Stomach (tissue), 9 donors: Measurements from ENCODE around the gene LTF. TPM values are rescaled to one million over a fixed set of nuclear protein-coding genes. Genes with fewer than 3 reads are reported as not detected.

Experiments
- DNase-seq, 2 donors: peaks; one replicate each; pipeline versions ENCODE4 v3.0.0 to v3.0.0-alpha.2; 2013 to 2019
- H3K27ac ChIP-seq, 5 donors: fragments of 200-600 bp in 4 of 5; sonication (generic) in 4 of 5; one replicate each; pipeline ENCODE4 v1.5.1; 2013 to 2019; ENCODE audit warnings: mild to moderate bottlenecking in 1 of 5, moderate library complexity in 1 of 5
- H3K27me3 ChIP-seq, 3 donors: fragments of 200-600 bp; sonication (generic); one replicate each; pipeline ENCODE4 v1.5.1; 2017 to 2019; ENCODE audit warnings: mixed run types in 1 of 3
- H3K36me3 ChIP-seq, 4 donors: fragments of 200-600 bp; sonication (generic); 1 replicate in 3 of 4; 2 replicates in 1 of 4; pipeline ENCODE4 v1.5.1; 2016 to 2019
- H3K4me1 ChIP-seq, 4 donors: fragments of 200-600 bp; sonication (generic); one replicate each; pipeline ENCODE4 v1.5.1; 2016 to 2019
- H3K4me3 ChIP-seq, 4 donors: fragments of 200-600 bp; sonication (generic) in 3 of 4; one replicate each; pipeline ENCODE4 v1.5.1; 2016 to 2019; ENCODE audit warnings: mild to moderate bottlenecking in 1 of 4
- H3K9me3 ChIP-seq, 4 donors: fragments of 200-600 bp; sonication (generic); one replicate each; pipeline ENCODE4 v1.5.1; 2016 to 2019
- EP300 ChIP-seq: sonication (generic); formaldehyde crosslinking; IDR thresholded peaks from one replicate; pipeline ENCODE4 v1.6.1; 2017; ENCODE audit warnings: antibody characterized with exemption
- POLR2A ChIP-seq, 4 donors: fragments of 450-650 bp; IDR thresholded peaks; one replicate each; pipeline ENCODE4 v1.6.1; 2016; ENCODE audit warnings: antibody characterized with exemption in 4 of 4, control low read depth in 2 of 4, mild to moderate bottlenecking in 1 of 4, moderate library complexity in 1 of 4
- POLR2AphosphoS5 ChIP-seq, 3 donors: sonication (generic); formaldehyde crosslinking; IDR thresholded peaks; one replicate each; pipeline ENCODE4 v1.6.1; 2016; ENCODE audit warnings: antibody characterized with exemption in 3 of 3
- WGBS, 5 donors: extraction: QIAGEN DNeasy Blood & Tissue Kit in 3 of 5; methylation state at CpG; one replicate each; pipeline versions ENCODE4 v1.1.5 to v1.1.7; 2013 to 2018; 5-methylcytosine and 5-hydroxymethylcytosine counted together
- intact Hi-C: fragments of 100-400 bp; cut with DNase I; formaldehyde crosslinking; loops from one replicate; pipeline ENCODE4 v1.15.1; 2023; ENCODE audit warnings: low total_unique reads
- polyA plus RNA-seq, 3 donors: library from polyadenylated mRNA; stranded (reverse); fragments of 200-250 nt; gene quantifications; one replicate each; pipeline ENCODE4 v1.2.3, GENCODE V29; 2013
- total RNA-seq, 5 donors: library from RNA; depleted of rRNA; stranded (reverse); fragments of >200 nt; gene quantifications; one replicate each; pipeline versions ENCODE4 v1.1.0 to v1.2.3, GENCODE V29; 2014 to 2016
- TF ChIP-seq, protein P1 (sequence below), 7 experiments: fragments of 450-650 bp in 4 of 7; fragments of 200-600 bp in 3 of 7; sonication (generic) in 3 of 7; IDR thresholded peaks; one replicate each; pipeline ENCODE4 v1.5.1; 2016 to 2019; ENCODE audit warnings: antibody characterized with exemption in 7 of 7, control low read depth in 2 of 7, mild to moderate bottlenecking in 1 of 7
- donor health status: healthy with polysubstance abuse.
- donor health status: Bipolar disorder and iron deficiency.
- donor health status: healthy.

The LTF gene
- total and polyA plus RNA-seq, 8 donors: 0.58 to 1,112 (median 106) TPM

DNA sequence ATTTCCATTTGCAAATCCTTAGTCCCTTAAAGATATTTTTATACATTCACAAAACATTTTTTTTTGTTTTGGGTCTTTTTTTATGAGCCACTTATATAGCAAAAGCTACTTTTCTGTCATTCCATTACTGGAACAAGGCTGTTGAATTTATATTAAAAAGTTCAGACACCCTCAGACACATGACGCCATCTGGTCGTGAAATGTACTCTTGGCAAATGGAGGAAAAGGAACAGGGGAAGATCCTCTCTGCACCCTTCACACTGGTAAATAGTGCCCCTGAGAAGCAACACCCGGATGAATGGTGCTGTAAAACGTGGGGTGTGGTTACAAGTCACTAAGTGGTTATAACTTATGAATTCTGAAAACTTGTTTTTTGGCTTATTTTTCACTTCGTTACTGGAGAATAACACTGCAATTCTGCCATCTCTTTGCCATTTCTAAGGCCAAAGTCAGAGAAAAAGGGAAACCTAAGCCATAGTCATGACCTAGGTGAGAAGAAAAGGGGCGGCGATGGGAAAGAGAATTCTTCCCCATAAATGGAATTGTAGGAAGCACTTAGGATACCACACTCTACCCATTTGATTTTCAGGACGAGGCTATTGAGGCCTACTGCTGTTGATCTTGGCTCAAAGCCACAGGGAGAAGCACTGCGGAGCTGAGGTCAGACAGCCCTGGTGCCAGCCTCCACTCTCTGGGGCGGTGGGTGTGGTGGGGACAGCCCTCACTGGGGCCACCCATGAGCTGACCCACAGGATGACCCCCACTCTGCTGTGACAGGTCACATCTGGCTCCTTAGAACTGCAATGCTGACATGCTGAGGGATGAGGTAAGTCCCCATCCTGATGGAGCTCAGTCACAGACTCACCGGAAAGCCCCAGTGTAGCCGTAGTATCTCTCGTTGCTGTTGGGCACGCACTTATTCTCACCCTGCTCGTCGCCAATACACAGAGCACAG is 21.9 kb downstream of the LTF start:
- intact Hi-C loops: no loop called here
- 52 to 76% (median 64%) methylated on average over 16 of the region's 16 CpGs for WGBS, 5 donors
- H3K36me3 ChIP-seq: peaks cover 0 to 35% (median 16%) of the 10 kb centered on the region in 4 donors
- H3K4me3 ChIP-seq: no peak overlapping the region
- H3K9me3 ChIP-seq: no peaks in the 10 kb centered on the region
- no peaks in the 10 kb centered on the region for H3K27me3 ChIP-seq
- peak in 1 of 2 donors; percentile 56 for DNase-seq
- TF ChIP-seq EP300: no peak
- TF ChIP-seq, protein P1, sequence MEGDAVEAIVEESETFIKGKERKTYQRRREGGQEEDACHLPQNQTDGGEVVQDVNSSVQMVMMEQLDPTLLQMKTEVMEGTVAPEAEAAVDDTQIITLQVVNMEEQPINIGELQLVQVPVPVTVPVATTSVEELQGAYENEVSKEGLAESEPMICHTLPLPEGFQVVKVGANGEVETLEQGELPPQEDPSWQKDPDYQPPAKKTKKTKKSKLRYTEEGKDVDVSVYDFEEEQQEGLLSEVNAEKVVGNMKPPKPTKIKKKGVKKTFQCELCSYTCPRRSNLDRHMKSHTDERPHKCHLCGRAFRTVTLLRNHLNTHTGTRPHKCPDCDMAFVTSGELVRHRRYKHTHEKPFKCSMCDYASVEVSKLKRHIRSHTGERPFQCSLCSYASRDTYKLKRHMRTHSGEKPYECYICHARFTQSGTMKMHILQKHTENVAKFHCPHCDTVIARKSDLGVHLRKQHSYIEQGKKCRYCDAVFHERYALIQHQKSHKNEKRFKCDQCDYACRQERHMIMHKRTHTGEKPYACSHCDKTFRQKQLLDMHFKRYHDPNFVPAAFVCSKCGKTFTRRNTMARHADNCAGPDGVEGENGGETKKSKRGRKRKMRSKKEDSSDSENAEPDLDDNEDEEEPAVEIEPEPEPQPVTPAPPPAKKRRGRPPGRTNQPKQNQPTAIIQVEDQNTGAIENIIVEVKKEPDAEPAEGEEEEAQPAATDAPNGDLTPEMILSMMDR (IDR thresholded peaks at IDR 0.05): peak in 5 of 7 experiments; percentile 31 to 78 (median 70)
- no peaks in the 10 kb centered on the region for H3K4me1 ChIP-seq
- peak overlapping the region in 1 of 5 donors; percentile 6 for H3K27ac ChIP-seq

DNA sequence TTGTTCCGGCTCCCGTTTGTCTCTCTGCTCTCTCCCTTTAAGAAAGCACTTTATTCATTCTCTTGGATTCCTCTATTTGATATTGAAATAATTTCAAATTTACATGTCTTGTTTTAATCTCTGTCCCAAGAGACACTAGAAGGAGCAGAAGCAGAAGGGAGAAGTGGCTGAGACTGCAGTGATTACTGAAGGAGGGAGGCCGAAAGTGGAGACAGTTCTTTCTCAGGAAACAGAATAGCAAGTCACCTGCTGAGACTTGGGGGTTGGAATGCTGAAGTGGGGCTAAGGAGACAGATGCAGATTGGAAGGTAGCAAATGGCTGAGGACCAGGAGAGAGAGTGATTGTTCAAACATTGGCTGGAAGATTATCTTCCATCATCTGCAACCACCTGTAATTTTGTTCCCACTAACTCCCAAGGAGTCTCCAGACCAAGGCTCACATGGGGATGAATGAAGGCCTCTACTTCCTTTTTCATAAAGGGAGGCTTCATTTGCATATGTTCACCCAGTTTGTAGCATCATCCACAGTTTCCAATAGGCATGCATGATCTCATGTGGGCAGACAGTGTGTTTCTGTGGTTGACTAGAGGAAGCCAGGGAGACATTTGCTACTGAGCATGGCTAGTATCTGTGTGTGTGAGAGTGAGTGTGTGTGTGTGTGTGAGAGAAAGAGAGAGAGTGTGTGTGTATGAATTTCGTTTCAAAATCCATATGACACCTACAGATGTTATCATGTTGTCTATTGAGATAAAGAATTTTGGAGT is 24.0 kb downstream of the LTF start:
- TF ChIP-seq POLR2AphosphoS5 (IDR thresholded peaks at IDR 0.05) (no peak), POLR2A (IDR thresholded peaks at IDR 0.05) (no peak), EP300 (no peak)
- TF ChIP-seq, protein P1 (IDR thresholded peaks at IDR 0.05): no peak
- DNase-seq: peak in 1 of 2 donors; percentile 39
- Histone ChIP-seq H3K9me3 (no peaks in the 10 kb centered on the region), H3K4me1 (no peaks in the 10 kb centered on the region), H3K27me3 (no peaks in the 10 kb centered on the region), H3K27ac (no peak overlapping the region), H3K4me3 (no peak overlapping the region), H3K36me3 (peaks cover under 1 to 36% (median 16%) of the 10 kb centered on the region in 4 donors)
- WGBS, 5 donors: 78 to 84% (median 80%) methylated on average over 4 of the region's 4 CpGs
- intact Hi-C loops: no loop called here

DNA sequence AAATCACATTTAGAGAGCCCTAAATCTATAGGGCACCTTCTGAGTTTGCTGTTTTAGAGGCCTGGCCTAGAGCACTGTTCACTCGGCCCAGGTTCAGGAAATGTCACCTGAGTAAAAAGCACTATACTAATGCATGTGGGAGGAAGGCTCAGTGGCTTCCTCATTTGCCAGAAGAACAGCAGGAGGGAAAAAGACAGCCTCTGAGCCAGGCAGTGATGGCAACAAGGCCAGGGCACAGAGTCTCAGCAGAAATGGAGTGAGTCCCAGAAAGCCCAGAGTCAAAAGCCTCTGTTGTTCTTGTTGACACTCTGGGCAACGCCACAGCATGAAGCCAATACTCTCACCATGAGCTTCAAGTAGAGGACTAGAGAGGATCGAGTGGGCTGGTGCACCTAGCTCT is 25.9 kb downstream of the LTF start:
- H3K9me3 ChIP-seq: no peaks in the 10 kb centered on the region
- intact Hi-C loops: loop anchor here (10.0 kb wide), 1 partner anchor 144 kb away; no protein-coding TSS in a partner anchor
- H3K27me3 ChIP-seq: no peaks in the 10 kb centered on the region
- H3K4me1 ChIP-seq: no peaks in the 10 kb centered on the region
- no peak for DNase-seq
- peaks cover 0 to 27% (median 17%) of the 10 kb centered on the region in 4 donors for H3K36me3 ChIP-seq
- TF ChIP-seq POLR2A (IDR thresholded peaks at IDR 0.05) (no peak), EP300 (no peak), POLR2AphosphoS5 (IDR thresholded peaks at IDR 0.05) (no peak)
- TF ChIP-seq, protein P1 (IDR thresholded peaks at IDR 0.05): no peak
- no peak overlapping the region for H3K4me3 ChIP-seq
- no peak overlapping the region for H3K27ac ChIP-seq
- WGBS, 5 donors: 77 to 92% (median 84%) methylated on average over 3 of the region's 3 CpGs

DNA sequence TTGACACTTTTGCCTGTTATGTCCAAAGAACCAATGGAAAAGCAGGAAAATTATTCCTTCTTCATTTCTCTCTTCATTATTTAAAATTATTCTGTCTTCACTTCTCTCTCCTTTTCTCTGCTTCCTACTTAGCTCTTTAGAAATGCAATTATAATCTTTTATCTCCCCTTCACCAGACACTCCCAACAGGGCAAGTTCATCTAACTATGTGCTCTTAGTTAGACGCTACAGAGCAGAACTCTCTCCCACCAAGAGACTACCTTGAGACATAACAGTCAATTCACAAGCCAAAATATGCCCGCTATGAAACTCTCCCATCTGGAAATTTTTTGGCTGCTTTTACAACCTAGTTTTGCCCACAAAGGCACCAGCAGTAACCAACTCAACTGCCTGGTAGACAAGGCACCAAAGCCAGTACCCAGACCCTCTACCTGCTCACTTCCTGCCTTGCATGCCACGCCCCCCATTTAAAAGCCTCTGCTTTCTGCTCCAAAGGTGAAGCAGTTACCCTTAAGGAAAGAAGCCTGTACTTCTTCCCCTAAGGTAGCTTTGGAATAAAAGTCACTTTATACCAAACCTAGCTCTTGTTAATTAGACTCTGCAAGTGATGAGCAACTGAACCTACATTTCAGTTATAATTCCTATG is 29.5 kb downstream of the LTF start:
- WGBS, 5 donors: 84 to 93% (median 87%) methylated on average over 3 of the region's 3 CpGs
- intact Hi-C loops: loop anchor here (10.0 kb wide), 1 partner anchor 140 kb away; no protein-coding TSS in a partner anchor
- Histone ChIP-seq H3K27ac (no peak overlapping the region), H3K4me1 (no peaks in the 10 kb centered on the region), H3K4me3 (no peak overlapping the region), H3K27me3 (no peaks in the 10 kb centered on the region), H3K36me3 (peaks cover 0 to 22% (median 20%) of the 10 kb centered on the region in 4 donors), H3K9me3 (peaks cover 0 to 14% (median 9%) of the 10 kb centered on the region in 4 donors)
- no peak for DNase-seq
- no peak for TF ChIP-seq POLR2A (IDR thresholded peaks at IDR 0.05)
- no peak for TF ChIP-seq EP300
